GM12891 (cell line): ENCODE data around the gene NELFB.

Experiments
- POLR2A ChIP-seq: IDR thresholded peaks from 2 replicates; pipeline ENCODE4 v1.6.1; 2011; ENCODE audit warnings: low read depth, low read length, control low read depth
- POLR2AphosphoS5 ChIP-seq: IDR thresholded peaks from 2 replicates; pipeline ENCODE4 v1.6.1; 2011; ENCODE audit warnings: low read depth, low read length, control low read depth

DNA sequence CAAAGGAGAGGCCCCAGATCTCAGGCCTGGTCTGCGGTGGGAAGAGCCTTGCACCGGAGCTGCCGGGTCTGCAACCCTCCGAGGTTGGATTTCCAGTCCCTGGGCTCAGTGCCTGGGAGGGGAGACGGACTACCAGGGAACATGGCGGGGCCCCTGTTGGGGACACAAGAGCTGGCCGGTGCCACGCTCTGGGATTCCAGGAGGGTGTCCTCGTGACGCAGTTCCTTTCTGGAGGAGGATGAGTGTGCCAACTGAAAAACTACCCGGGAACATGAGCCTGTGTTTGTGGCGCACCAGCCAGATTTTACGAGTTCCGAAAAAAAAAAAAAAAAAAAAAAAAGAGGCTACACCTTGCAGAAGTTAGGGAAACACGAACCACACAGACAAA lies 38.0 kb downstream of the NELFB start:
- no peak for TF ChIP-seq POLR2AphosphoS5
- TF ChIP-seq POLR2A, result no peak
